Measurements from ENCODE around the gene POM121C. TPM values are rescaled to one million over a fixed set of nuclear protein-coding genes. Genes with fewer than 3 reads are reported as not detected.

Gene POM121C
- 25.1 to 44.2 TPM (median 39.0 TPM) in 5 replicates for total RNA-seq (2022; extraction: Qiagen RNA extraction; ENCODE audit: low read depth)

DNA sequence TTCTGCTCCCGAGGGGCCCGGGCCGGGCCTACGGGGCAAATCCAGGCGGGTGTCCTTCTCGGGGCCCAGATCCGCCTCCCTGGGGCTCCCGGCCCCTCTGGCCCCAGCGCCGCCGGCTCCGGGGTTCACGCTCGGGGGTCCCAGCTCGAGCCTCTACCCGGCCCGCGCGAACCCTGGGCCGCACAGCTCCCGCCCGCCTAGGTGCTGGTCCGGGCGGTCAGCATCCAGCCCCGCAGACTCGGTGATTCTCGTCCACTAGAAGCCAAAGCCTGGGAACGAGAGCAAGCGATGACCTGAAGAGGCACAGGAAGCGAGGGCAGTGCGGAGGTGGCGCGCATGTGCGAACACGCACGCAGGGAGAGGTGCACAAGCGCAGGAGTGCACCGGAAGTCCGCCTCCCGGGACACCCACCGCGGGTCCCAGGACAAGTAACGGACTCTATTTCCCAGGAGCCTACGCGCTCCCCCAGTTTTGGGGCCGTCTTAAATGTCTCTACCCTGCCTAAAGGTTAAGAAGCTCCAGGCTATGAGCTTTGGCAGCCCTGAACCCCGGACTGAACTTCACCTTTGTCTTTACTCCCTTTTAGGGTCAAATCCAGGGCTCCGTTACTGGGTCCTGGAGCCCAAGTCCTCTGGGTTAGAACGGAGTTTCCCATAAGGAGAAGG, at the start of gene POM121C:
TSS of gene POM121C (minus strand) at position 321 of the 665 bp plus-strand sequence. CDS start 44,803 bp downstream, outside the sequence.

GRCh38 chr7:75492020-75492419, 5.9 kb upstream of the POM121C start, which contains the start of gene SPDYE5:
Gene SPDYE5, plus strand, starts transcription at chr7:75492320. Its CDS starts 1,728 bp downstream, at chr7:75494048.

DNA sequence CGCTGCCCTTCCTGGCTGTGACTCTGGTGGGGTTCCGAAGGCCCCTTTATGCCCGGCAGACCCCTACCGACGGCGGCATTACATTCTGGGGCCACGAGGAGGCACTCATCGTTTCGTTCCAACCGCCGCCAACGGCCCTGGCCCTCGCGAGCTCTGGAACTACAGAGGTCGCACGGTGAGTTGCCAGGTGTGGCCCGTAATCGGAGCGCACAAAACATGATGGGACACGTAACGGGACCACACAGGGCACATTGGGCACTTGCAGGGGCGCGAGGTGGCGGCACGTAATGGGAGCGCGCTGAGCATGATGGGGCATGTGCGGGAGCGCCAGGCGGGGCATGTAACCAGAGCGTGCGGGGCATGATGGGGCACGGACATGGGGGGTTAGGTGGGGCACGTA, 90.8 kb downstream of the POM121C start, which contains the start of gene TRIM73:
TSS of gene TRIM73 (plus strand) at position 301 of the 400 bp plus-strand sequence. CDS start 3,305 bp downstream, outside the sequence.

Other genes starting within 250 kb of the POM121C start
- gene TRIM73, start 90.7 kb downstream of the POM121C start, total RNA-seq (2022; extraction: Qiagen RNA extraction; ENCODE audit: low read depth) = 1.4 to 3.1 TPM (median 2.5 TPM) in 5 replicates
- not detected in 5 replicates for gene SPDYE5, start 6.0 kb upstream of the POM121C start, total RNA-seq (2022; extraction: Qiagen RNA extraction; ENCODE audit: low read depth)